Spleen (tissue), 7 donors: ENCODE measurements around the gene JAZF1.

Source experiments
- POLR2A ChIP-seq, 3 donors: fragments of 450-650 bp; IDR thresholded peaks; one replicate each; pipeline ENCODE4 v1.5.1; 2017; ENCODE audit warnings: antibody characterized with exemption in 3 of 3, mild to moderate bottlenecking in 1 of 3
- TF ChIP-seq, protein P1 (sequence below), 11 experiments: fragments of 200-600 bp in 7 of 11; fragments of 450-650 bp in 4 of 11; sonication (generic) in 4 of 11; IDR thresholded peaks in 8 of 11; conservative IDR thresholded peaks in 3 of 11; 1 replicate in 7 of 11; 2 replicates in 4 of 11; pipeline versions ENCODE4 v1.4.0 to v1.8.0; 2016 to 2021; ENCODE audit warnings: antibody characterized with exemption in 11 of 11, inconsistent platforms in 4 of 11, mild to moderate bottlenecking in 1 of 11
- donor health status: DM: no; HTN: no; CAD: no; lungs with moderate emphysema.
- donor health status: DM: no; HTN: no; CAD: no.
- donor health status: DM: no; HTN: no; CAD: no.

DNA sequence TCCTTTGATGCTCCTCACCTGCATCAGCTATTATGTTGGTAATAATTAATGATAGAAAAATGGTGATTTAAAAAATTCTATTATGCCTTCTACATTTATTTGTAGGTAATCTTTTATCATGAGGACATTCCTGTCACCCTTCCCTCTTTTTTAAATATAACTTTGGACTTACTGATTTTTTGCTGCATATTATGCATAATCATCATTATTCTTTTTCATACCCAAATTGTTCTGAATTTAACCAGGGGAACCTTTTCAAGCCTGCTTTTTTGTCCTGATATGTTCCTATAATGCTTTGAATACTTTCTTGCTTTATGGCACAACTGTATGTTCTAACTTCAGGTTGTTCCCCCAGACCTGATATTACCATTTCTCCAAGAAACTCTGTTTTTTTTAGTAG is 392.2 kb downstream of the JAZF1 start:
- no peak for TF ChIP-seq POLR2A (IDR thresholded peaks at IDR 0.05)
- TF ChIP-seq, protein P1, sequence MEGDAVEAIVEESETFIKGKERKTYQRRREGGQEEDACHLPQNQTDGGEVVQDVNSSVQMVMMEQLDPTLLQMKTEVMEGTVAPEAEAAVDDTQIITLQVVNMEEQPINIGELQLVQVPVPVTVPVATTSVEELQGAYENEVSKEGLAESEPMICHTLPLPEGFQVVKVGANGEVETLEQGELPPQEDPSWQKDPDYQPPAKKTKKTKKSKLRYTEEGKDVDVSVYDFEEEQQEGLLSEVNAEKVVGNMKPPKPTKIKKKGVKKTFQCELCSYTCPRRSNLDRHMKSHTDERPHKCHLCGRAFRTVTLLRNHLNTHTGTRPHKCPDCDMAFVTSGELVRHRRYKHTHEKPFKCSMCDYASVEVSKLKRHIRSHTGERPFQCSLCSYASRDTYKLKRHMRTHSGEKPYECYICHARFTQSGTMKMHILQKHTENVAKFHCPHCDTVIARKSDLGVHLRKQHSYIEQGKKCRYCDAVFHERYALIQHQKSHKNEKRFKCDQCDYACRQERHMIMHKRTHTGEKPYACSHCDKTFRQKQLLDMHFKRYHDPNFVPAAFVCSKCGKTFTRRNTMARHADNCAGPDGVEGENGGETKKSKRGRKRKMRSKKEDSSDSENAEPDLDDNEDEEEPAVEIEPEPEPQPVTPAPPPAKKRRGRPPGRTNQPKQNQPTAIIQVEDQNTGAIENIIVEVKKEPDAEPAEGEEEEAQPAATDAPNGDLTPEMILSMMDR (IDR thresholded peaks at IDR 0.05 in 8 of 11, conservative IDR thresholded peaks at IDR 0.05 in 3 of 11): no peak
